Measurements from ENCODE around the gene ZFYVE16.

Gene ZFYVE16

DNA sequence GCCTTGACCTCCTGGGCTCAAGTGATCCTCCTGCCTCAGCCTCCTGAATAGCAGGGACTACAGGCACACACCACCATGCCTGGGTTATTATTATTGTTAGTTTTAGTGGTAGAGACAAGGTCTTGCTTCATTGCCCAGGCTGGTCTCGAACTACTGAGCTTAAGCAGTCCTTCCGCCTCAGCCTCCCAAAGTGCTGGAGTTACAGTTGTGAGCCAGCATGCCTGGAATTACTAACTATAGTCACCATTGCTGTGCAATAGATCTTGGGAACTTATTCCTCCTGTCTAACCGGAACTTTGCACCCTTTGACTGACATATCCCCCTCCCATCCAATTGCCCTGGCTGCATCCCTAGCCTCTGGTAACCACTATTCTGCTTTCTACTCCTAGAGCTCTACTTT lies 83.4 kb downstream of the ZFYVE16 start:
- DNase-seq: no peak

DNA sequence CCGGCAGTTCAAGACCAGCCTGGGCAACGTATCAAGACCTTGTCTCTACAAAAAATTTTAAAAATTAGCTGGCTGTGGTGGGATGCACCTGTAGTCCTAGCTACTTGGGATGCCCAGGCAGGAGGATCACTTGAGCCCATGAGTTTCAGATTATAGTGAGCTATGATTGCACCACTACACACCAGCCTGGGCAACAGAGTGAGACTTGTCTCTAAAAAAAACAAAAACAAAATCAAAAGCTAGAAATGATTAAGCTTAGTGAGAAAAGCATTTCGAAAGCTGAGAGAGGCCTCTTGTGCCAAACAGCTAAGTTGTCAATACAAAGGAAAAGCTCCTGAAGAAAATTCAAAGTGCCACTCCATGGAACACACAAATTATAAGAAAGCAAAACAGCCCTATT lies 84.9 kb downstream of the ZFYVE16 start:
- DNase-seq: no peak

DNA sequence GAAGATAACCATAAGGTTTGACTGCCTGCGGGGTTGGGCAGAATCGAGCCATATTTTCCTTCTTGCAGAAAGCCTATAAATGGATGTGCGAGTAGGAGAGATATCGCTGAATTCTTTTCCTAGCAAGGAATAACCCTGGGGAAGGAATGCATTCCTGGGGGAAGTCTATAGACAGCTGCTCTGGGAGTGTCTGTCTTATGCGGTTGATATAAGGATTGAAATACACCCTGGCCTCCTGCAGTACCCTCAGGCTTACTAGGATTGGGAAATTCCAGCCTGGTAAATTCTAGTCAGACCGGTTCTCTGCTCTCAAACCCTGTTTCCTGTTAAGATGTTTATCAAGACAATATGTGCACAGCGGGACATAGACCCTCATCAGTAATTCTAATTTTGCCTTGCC lies 85.6 kb downstream of the ZFYVE16 start:
- peak; percentile 34 for DNase-seq

DNA sequence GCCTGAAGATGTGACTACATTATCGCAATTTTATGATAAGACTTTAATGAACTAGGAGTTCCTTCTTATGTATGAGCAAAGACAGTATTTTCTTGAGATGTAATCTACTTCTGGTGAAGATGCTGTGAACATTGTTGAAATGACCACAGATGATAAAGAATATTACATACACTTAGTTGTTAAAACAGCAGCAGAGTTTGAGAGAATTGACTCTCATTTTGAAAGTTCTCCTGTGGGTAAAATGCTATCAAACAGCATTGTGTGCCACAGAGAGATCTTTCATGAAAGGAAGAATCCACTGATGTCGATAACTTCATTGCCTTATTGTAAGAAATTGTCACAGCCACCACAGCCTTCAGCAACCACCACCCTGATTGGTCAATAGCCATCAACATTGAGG lies 88.0 kb downstream of the ZFYVE16 start:
- no peak for DNase-seq

DNA sequence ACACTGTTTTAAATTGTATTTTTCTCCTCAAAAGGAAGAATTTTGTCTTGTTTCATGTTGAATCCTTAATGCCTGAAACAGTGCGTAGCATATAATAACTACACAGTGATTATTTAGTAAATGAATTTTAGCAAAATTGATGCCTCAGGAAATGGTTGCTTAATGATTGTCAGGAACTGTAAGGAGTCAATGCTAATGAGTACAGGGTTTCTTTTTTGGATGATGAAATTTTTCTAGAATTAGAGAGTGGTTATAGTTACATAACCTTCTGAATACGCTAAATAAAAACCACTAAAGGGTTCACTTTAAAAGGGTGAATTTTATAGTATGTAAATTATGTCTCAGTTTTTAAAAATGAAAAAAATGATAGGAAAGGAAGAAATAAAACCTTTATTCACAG lies 94.9 kb downstream of the ZFYVE16 start:
- DNase-seq: no peak

DNA sequence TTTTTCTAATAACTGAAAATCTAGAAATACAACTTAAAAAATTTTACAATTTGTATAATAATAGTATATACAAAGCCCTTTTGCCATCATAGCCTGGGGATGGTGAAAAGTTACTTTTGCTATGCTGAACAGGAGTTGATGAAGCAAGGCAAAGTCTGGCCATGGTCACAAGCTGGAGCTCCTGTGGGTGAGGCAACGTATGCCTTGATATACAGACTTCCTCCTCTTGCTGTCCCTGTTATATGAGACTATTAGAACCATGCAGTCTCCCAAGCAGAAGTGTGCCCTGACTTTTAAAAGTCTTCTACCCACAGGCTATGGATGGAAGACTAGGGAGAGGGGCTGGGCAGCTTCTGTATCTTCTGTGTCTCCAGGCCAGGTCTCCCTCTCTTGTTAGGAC lies 95.8 kb downstream of the ZFYVE16 start:
- DNase-seq: no peak

DNA sequence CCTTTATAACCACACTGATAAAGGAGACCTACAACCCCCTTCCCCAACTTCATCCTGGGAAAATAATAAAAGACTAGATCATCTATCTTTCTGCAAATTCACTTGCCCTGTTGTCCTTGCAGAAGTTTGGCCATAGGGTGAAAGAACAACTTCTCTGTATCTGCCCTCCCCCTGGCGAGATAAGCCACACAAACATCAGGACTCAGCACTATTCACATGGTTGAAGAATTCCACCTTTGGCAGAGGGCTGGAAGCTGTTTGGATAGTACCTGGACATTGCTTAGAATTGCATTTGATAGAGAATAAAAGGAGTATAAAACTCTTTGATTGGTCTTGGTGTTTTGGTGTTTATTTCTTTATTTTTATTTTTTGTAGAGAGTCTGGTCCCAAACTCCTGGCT lies 97.0 kb downstream of the ZFYVE16 start:
- DNase-seq: no peak

DNA sequence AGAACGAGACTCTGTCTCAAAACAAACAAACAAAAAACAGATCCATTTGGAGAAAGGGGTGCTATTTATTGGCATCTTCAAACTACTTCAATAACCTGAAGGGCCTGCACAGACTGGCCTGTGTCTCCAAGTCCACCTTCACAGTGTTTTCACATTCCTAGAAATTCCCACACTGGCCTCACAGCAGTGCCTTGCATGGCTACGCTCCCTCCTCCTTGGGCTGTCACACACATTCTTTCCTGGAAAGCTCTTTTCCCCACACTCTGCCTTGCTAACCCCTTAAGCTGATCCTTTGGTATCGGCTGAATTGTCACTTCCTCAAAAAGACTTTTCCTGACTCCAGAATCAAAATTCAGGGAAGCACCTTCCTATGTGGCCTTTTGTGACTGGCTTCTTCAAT lies 99.8 kb downstream of the ZFYVE16 start:
- DNase-seq: no peak

DNA sequence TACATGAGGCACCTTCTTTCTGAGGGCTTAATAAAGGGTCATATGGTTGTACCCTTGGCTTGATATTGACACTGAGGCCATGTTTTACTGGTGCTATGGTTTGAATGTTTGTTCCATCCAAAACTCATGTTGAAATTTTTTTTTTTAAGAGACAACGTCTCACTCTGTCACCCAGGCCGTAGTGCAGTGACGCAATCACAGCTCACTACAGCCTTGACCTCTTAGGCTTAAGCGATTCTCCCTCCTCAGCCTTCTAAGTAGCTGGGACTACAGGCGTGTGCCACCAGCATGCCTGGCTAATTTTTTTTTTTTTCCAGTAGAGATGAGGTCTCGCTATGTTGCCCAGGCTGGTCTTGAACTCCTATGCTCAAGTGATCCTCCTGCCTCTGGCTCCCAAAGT lies 101.0 kb downstream of the ZFYVE16 start:
- no peak for DNase-seq

DNA sequence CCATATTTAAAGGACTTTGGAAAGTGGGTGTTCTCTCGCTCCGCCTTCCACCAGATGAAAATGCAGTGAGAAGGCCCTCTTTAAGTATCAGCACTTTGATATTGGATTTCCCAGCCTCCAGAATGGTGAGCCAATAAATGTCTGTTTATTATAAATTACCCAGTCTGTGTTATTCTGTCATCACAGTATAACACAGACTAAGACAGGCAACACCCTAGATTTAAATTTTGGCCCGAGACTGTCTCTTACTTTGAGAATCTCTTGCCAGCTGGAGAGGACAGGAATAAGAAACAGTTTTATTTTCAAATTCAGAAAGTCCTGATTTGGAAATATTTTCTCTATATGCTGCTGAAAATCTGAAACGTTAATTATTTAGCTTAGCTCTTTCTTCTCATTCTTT lies 101.5 kb downstream of the ZFYVE16 start:
- DNase-seq: no peak

DNA sequence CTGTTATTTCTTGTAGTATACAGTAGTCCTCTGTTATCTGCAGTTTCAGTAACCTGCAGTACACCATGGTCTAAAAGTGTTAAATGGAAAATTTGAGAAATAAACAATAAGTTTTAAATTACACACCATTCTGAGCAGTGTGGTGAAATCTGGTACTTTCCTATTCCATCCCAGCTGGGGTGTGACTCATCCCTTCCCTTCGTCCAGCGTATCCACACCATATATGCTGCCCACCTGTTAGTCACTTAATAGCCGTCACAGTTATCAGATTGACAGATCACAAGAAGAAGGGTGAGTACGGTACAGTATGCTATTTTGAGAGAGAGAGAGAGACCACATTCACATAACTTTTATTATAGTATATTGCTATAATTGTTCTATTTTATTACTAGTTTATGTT lies 109.0 kb downstream of the ZFYVE16 start:
- peak; percentile 40 for DNase-seq
